Endothelial cell of umbilical vein (primary cell): ENCODE results near the gene GALNT9. TPM values are rescaled to one million over a fixed set of nuclear protein-coding genes. Genes with fewer than 3 reads are reported as not detected.

Experiments used
- BruUV-seq: library from RNA; stranded (reverse); fragments of 400-500 nt; replicated peaks from 2 replicates; lab custom pipeline; 2021; lab: Mats Ljungman, UMichigan
- CTCF ChIA-PET: fragments of 300-600, 350-600 bp; sonication (Branson Sonifier 250); formaldehyde crosslinking; loops from one replicate; lab custom pipeline; 2021; ENCODE audit warnings: antibody characterized with exemption, inconsistent platforms; lab: Charles Lee
- POLR2A ChIA-PET: fragments of 300-600, 350-600 bp; sonication (Branson Sonifier 250); formaldehyde crosslinking; loops from one replicate; lab custom pipeline; 2021; ENCODE audit warnings: antibody characterized with exemption, inconsistent platforms; lab: Charles Lee
- DNase-seq: peaks from one replicate; pipeline ENCODE4 v3.0.0-alpha.2; 2011; ENCODE audit warnings: low read depth, low spot score
- FAIRE-seq: peaks from 2 replicates; lab custom pipeline; 2011; peaks lifted over from hg19 to GRCh38; lab: Jason Lieb, UNC
- H2AFZ ChIP-seq: 2 replicates; pipeline ENCODE4 v1.6.0; 2012; ENCODE audit warnings: low read depth, low read length, control low read depth, inconsistent platforms
- H3K27ac ChIP-seq: 2 replicates; pipeline ENCODE4 v1.5.1; 2011; ENCODE audit warnings: low read depth, mild to moderate bottlenecking, control low read depth, low read length, moderate library complexity; ENCODE audit not compliant: insufficient read depth
- H3K27me3 ChIP-seq, 2 experiments: 2 replicates each; pipeline versions ENCODE4 v1.6.0 to v1.6.1; 2011; ENCODE audit warnings: low read length in 2 of 2, mixed read lengths in 1 of 2; ENCODE audit not compliant: control insufficient read depth in 2 of 2, insufficient read depth in 2 of 2
- H3K36me3 ChIP-seq, 2 experiments: 2 replicates in 1 of 2; 3 replicates in 1 of 2; pipeline ENCODE4 v1.5.1; 2011; ENCODE audit warnings: low read length in 2 of 2, mild to moderate bottlenecking in 1 of 2, moderate library complexity in 1 of 2; ENCODE audit not compliant: control insufficient read depth in 2 of 2, insufficient read depth in 2 of 2; ENCODE audit errors: extremely low read depth in 1 of 2
- H3K4me1 ChIP-seq: 3 replicates; pipeline ENCODE4 v1.5.1; 2011; ENCODE audit warnings: mild to moderate bottlenecking, low read length; ENCODE audit not compliant: control insufficient read depth, insufficient read depth; ENCODE audit errors: extremely low read depth
- H3K4me2 ChIP-seq: 2 replicates; pipeline ENCODE4 v1.6.1; 2011; ENCODE audit warnings: low read length, control low read depth, mixed read lengths; ENCODE audit not compliant: insufficient read depth
- H3K4me3 ChIP-seq, 3 experiments: fragments of 200-600 bp in 1 of 3; sonication (generic), shearing (Covaris generic) in 1 of 3; replicated peaks in 1 of 3; 2 replicates each; pipeline ENCODE4 v1.5.1; 2011 to 2016; ENCODE audit warnings: control low read depth in 3 of 3, low read length in 3 of 3, mild to moderate bottlenecking in 2 of 3, inconsistent platforms in 1 of 3, low read depth in 1 of 3, moderate library complexity in 1 of 3; ENCODE audit not compliant: insufficient read depth in 1 of 3
- H3K79me2 ChIP-seq: 2 replicates; pipeline ENCODE4 v1.6.0; 2012; ENCODE audit warnings: low read length, inconsistent platforms; ENCODE audit not compliant: control insufficient read depth, insufficient read depth
- H3K9ac ChIP-seq: replicated peaks from 2 replicates; pipeline ENCODE3; 2011; ENCODE audit warnings: low read length, control low read depth; ENCODE audit not compliant: insufficient read depth; ENCODE audit errors: extremely low read depth
- H3K9me1 ChIP-seq: replicated peaks from 3 replicates; pipeline ENCODE4 v1.6.0; 2011; ENCODE audit warnings: mild to moderate bottlenecking, low read length; ENCODE audit not compliant: control insufficient read depth, insufficient read depth; ENCODE audit errors: extremely low read depth
- H3K9me3 ChIP-seq: replicated peaks from 2 replicates; pipeline ENCODE4 v1.5.1; 2012; ENCODE audit warnings: low read length, inconsistent platforms; ENCODE audit not compliant: control insufficient read depth, insufficient read depth
- H4K20me1 ChIP-seq: replicated peaks from 2 replicates; pipeline ENCODE3; 2011; ENCODE audit warnings: mild to moderate bottlenecking, low read length; ENCODE audit not compliant: control insufficient read depth, insufficient read depth; ENCODE audit errors: extremely low read depth
- CTCF ChIP-seq, 2 donors: IDR thresholded peaks; 1 replicate in 1 of 2; 2 replicates in 1 of 2; pipeline ENCODE4 v1.5.1; 2011; ENCODE audit warnings: low read length in 2 of 2, mild to moderate bottlenecking in 2 of 2, moderate library complexity in 2 of 2, control low read depth in 1 of 2, inconsistent platforms in 1 of 2, low read depth in 1 of 2; ENCODE audit not compliant: insufficient read depth in 1 of 2; ENCODE audit errors: extremely low read depth in 1 of 2
- EZH2 ChIP-seq: IDR thresholded peaks from 2 replicates; pipeline ENCODE4 v1.6.1; 2012; ENCODE audit warnings: borderline replicate concordance, low read depth, mild to moderate bottlenecking, moderate library complexity, low read length, inconsistent platforms; ENCODE audit not compliant: severe bottlenecking
- FOS ChIP-seq: IDR thresholded peaks from 2 replicates; pipeline ENCODE4 v1.6.1; 2011; ENCODE audit warnings: mild to moderate bottlenecking, low read length, moderate library complexity, borderline replicate concordance; ENCODE audit not compliant: insufficient read depth
- GATA2 ChIP-seq: IDR thresholded peaks from 2 replicates; pipeline ENCODE4 v1.7.0; 2011; ENCODE audit warnings: low read depth, mild to moderate bottlenecking, moderate library complexity, mixed read lengths, low read length; ENCODE audit not compliant: insufficient read length, insufficient read depth
- JUN ChIP-seq: IDR thresholded peaks from 2 replicates; pipeline ENCODE4 v1.6.1; 2011; ENCODE audit warnings: borderline replicate concordance, low read depth; ENCODE audit not compliant: insufficient read length, insufficient read depth
- MAX ChIP-seq: IDR thresholded peaks from 2 replicates; pipeline ENCODE4 v1.6.1; 2011; ENCODE audit not compliant: insufficient read depth, insufficient read length
- MYC ChIP-seq: IDR thresholded peaks from one replicate; pipeline ENCODE4 v1.6.1; 2011; ENCODE audit warnings: mild to moderate bottlenecking, low read depth, low read length
- POLR2A ChIP-seq: IDR thresholded peaks from 2 replicates; pipeline ENCODE4 v1.6.1; 2012; ENCODE audit warnings: low read depth, mild to moderate bottlenecking, control low read depth, low read length
- POLR2AphosphoS5 ChIP-seq: IDR thresholded peaks from 2 replicates; pipeline ENCODE4 v1.6.1; 2012; ENCODE audit warnings: low read depth, mild to moderate bottlenecking, control low read depth, low read length, moderate library complexity; ENCODE audit not compliant: insufficient read depth
- dilution Hi-C: fragments of 300-500 bp; cut with MboI; formaldehyde crosslinking; loops from one replicate; pipeline ENCODE4 v1.15.0; 2019; ENCODE audit warnings: low sequenced_read_pairs; ENCODE audit not compliant: extremely low pct_ligation_motif_present
- intact Hi-C: fragments of 100-400 bp; cut with micrococcal nuclease; formaldehyde crosslinking; loops from one replicate; pipeline ENCODE4 v1.10.0; 2022
- polyA plus RNA-seq, 4 experiments: library from polyadenylated mRNA; depleted of rRNA in 3 of 4; stranded (reverse) in 3 of 4; unstranded in 1 of 4; fragments of >200 nt; gene quantifications; 2 replicates each; pipeline versions ENCODE4 v1.2.1 to v1.2.3, GENCODE V29; 2011 to 2012; ENCODE audit warnings: missing spikeins in 1 of 4
- total RNA-seq: library from RNA; stranded (reverse); gene quantifications from 2 replicates; pipeline ENCODE4 v1.2.3, GENCODE V29; 2021

The GALNT9 gene
- total and polyA plus RNA-seq, 2 donors (not counting 3 experiments of a cell fraction or from before 2014, with no cell fraction given), result 0.14 to 0.73 TPM

- dilution Hi-C loops, result no loop called here
- FAIRE-seq (no peak), DNase-seq (no peak)
- ChIA-PET POLR2A (no interaction called here), CTCF (no interaction called here)
- Histone ChIP-seq H4K20me1 (no peaks in the 10 kb centered on the region), H3K36me3 (no peaks in the 10 kb centered on the region), H3K9ac (no peak overlapping the region), H2AFZ (no peak overlapping the region), H3K27ac (no peak overlapping the region), H3K27me3 (no peaks in the 10 kb centered on the region), H3K4me2 (no peak overlapping the region), H3K4me3 (no peak overlapping the region), H3K79me2 (no peaks in the 10 kb centered on the region), H3K9me1 (no peaks in the 10 kb centered on the region), H3K4me1 (no peaks in the 10 kb centered on the region), H3K9me3 (no peaks in the 10 kb centered on the region)
- no TSS peak for BruUV-seq
- no peak for TF ChIP-seq GATA2
- no peak for TF ChIP-seq FOS
- TF ChIP-seq POLR2AphosphoS5, result no peak
- intact Hi-C loops, result no loop called here
Measured at GRCh38 chr12:132313182-132313581, 16.2 kb downstream of the GALNT9 start.

- Histone ChIP-seq H3K4me2 (no peak overlapping the region), H3K4me3 (no peak overlapping the region), H3K4me1 (no peaks in the 10 kb centered on the region), H2AFZ (no peak overlapping the region), H3K9ac (no peak overlapping the region), H4K20me1 (no peaks in the 10 kb centered on the region), H3K27ac (no peak overlapping the region), H3K79me2 (no peaks in the 10 kb centered on the region), H3K27me3 (no peaks in the 10 kb centered on the region), H3K36me3 (no peaks in the 10 kb centered on the region), H3K9me1 (no peaks in the 10 kb centered on the region), H3K9me3 (no peaks in the 10 kb centered on the region)
- no peak for TF ChIP-seq POLR2AphosphoS5
- no peak for TF ChIP-seq POLR2A
- TF ChIP-seq CTCF (IDR thresholded peaks at IDR 0.05; ENCODE audit: extremely low read depth in 1 of 2, insufficient read depth in 1 of 2, low read depth in 1 of 2, low read length in 2 of 2), result no peak
- TF ChIP-seq MYC, result no peak
- no peak for TF ChIP-seq JUN
- TF ChIP-seq GATA2, result no peak
- no peak for TF ChIP-seq MAX
- no peak for TF ChIP-seq FOS
- TF ChIP-seq EZH2, result no peak
- DNase-seq, result no peak
- ChIA-PET CTCF (no interaction called here), POLR2A (no interaction called here)
- dilution Hi-C loops, result no loop called here
- intact Hi-C loops, result no loop called here
- FAIRE-seq, result no peak
- BruUV-seq, result no TSS peak
Measured at GRCh38 chr12:132312516-132312915, 16.9 kb downstream of the GALNT9 start.
